ENCODE data around the gene POU3F1. TPM values are rescaled to one million over a fixed set of nuclear protein-coding genes. Genes with fewer than 3 reads are reported as not detected.

POU3F1 gene
- total RNA-seq, result 10.7 and 12.1 TPM in 2 replicates
- long read RNA-seq, result 0 reads

- no peak for DNase-seq (ENCODE audit: low read depth, low spot score)
Observed at GRCh38 chr1:38046333-38046883, at the start of gene POU3F1. Gene POU3F1 (minus strand): TSS chr1:38046793. CDS start chr1:38046743, 50 bp downstream.

GRCh38 chr1:38095454-38095931, 48.9 kb upstream of the POU3F1 start:
- DNase-seq (ENCODE audit: low read depth, low spot score), result no peak
- Mint-ChIP-seq H3K4me3 (no peak overlapping the region), H3K36me3 (ENCODE audit: low read depth) (no peaks in the 10 kb centered on the region), H3K9me3 (no peaks in the 10 kb centered on the region), H3K27me3 (ENCODE audit: low read depth) (no peaks in the 10 kb centered on the region), H3K4me1 (peaks cover 52% of the 10 kb centered on the region), H3K27ac (ENCODE audit: unreplicated experiment) (no peak overlapping the region)
- TF ChIP-seq CTCF (conservative IDR thresholded peaks at IDR 0.05), result no peak

More at GRCh38 chr1:38046333-38046883, at the start of gene POU3F1:
- no peaks in the 10 kb centered on the region for H3K9me3 Mint-ChIP-seq
- peak within 1 kb of the TSS; percentile 92 for H3K4me3 Mint-ChIP-seq
- H3K27me3 Mint-ChIP-seq (ENCODE audit: low read depth), result peaks cover 77% of the 10 kb centered on the region
- peaks cover 4% of the 10 kb centered on the region for H3K36me3 Mint-ChIP-seq (ENCODE audit: low read depth)
- peaks cover 51% of the 10 kb centered on the region for H3K4me1 Mint-ChIP-seq
- H3K27ac Mint-ChIP-seq (ENCODE audit: unreplicated experiment), result no peak within 1 kb of the TSS
- TF ChIP-seq CTCF (conservative IDR thresholded peaks at IDR 0.05), result no peak

GRCh38 chr1:38094711-38095290, 48.2 kb upstream of the POU3F1 start:
- Mint-ChIP-seq H3K27me3 (ENCODE audit: low read depth) (no peaks in the 10 kb centered on the region), H3K9me3 (no peaks in the 10 kb centered on the region), H3K36me3 (ENCODE audit: low read depth) (no peaks in the 10 kb centered on the region), H3K27ac (ENCODE audit: unreplicated experiment) (no peak overlapping the region), H3K4me1 (peaks cover 57% of the 10 kb centered on the region), H3K4me3 (no peak overlapping the region)
- no peak for TF ChIP-seq CTCF (conservative IDR thresholded peaks at IDR 0.05)
- DNase-seq (ENCODE audit: low read depth, low spot score), result no peak

- Mint-ChIP-seq H3K9me3 (no peaks in the 10 kb centered on the region), H3K27me3 (ENCODE audit: low read depth) (no peaks in the 10 kb centered on the region), H3K4me1 (peaks cover 62% of the 10 kb centered on the region), H3K36me3 (ENCODE audit: low read depth) (no peaks in the 10 kb centered on the region), H3K27ac (ENCODE audit: unreplicated experiment) (no peak overlapping the region), H3K4me3 (no peak overlapping the region)
- TF ChIP-seq CTCF (conservative IDR thresholded peaks at IDR 0.05), result no peak
- DNase-seq (ENCODE audit: low read depth, low spot score), result no peak
Observed at GRCh38 chr1:38093569-38094520, 47.3 kb upstream of the POU3F1 start.

GRCh38 chr1:38092256-38092655, 45.7 kb upstream of the POU3F1 start:
- H3K27ac Mint-ChIP-seq (ENCODE audit: unreplicated experiment), result peak overlapping the region; percentile 2
- H3K4me3 Mint-ChIP-seq, result no peak overlapping the region
- no peaks in the 10 kb centered on the region for H3K9me3 Mint-ChIP-seq
- peaks cover 64% of the 10 kb centered on the region for H3K4me1 Mint-ChIP-seq
- no peaks in the 10 kb centered on the region for H3K36me3 Mint-ChIP-seq (ENCODE audit: low read depth)
- H3K27me3 Mint-ChIP-seq (ENCODE audit: low read depth), result no peaks in the 10 kb centered on the region
- DNase-seq (ENCODE audit: low read depth, low spot score), result no peak
- TF ChIP-seq CTCF (conservative IDR thresholded peaks at IDR 0.05), result no peak

Data from neural crest cell (in vitro differentiated cells).